ENCODE measurements around the gene DOCK6. TPM values are rescaled to one million over a fixed set of nuclear protein-coding genes. Genes with fewer than 3 reads are reported as not detected.

Gene DOCK6
- polyA plus RNA-seq, 1 donor (not counting 4 experiments of a cell fraction or from before 2014, with no cell fraction given): 9.1 TPM

DNA sequence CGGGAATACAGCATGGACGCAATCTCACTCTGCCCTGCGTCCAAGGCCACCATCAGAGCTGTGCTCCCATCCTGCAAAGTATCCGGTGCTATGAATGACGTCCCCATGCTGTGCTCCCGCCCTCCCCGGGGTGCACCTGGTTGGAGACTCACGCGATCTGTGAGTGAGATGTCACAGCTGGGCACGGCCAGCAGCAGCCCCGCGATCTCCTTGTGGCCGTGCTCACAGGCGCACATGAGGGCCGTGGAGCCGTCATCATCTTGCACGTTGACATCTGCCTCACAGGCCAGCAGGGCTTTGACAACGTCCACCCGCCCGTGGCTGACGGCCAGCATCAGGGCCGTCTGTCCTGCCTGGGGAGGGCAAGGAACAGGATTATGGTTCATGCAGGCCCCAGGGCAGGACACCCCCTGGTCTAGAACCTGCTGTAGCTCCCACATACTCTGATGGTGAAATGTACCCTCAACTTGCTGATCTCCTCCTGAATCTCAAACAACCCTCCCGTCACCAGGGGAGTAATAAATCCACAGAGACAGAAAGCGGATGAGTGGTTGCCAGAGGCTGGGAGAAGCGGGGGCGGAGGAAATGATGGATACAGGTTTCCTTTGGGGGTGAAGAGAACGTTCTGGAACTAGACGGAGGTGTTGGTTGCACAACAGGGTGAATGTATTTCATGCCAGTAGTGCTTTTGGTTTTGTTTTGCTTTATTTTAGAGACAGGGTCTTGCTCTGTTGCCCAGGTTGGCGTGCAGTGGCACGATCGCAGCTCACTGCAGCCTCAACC, 92.2 kb downstream of the DOCK6 start:
- no peaks in the 10 kb centered on the region for H4K20me1 ChIP-seq (ENCODE audit: control insufficient read depth, extremely low read depth, insufficient read depth, low read length)
- H3K4me2 ChIP-seq (ENCODE audit: control insufficient read depth, extremely low read depth, insufficient read depth, low read depth, low read length): no peak overlapping the region
- H3K79me2 ChIP-seq (ENCODE audit: control insufficient read depth, insufficient read depth, low read length): no peaks in the 10 kb centered on the region
- TF ChIP-seq, protein P1, sequence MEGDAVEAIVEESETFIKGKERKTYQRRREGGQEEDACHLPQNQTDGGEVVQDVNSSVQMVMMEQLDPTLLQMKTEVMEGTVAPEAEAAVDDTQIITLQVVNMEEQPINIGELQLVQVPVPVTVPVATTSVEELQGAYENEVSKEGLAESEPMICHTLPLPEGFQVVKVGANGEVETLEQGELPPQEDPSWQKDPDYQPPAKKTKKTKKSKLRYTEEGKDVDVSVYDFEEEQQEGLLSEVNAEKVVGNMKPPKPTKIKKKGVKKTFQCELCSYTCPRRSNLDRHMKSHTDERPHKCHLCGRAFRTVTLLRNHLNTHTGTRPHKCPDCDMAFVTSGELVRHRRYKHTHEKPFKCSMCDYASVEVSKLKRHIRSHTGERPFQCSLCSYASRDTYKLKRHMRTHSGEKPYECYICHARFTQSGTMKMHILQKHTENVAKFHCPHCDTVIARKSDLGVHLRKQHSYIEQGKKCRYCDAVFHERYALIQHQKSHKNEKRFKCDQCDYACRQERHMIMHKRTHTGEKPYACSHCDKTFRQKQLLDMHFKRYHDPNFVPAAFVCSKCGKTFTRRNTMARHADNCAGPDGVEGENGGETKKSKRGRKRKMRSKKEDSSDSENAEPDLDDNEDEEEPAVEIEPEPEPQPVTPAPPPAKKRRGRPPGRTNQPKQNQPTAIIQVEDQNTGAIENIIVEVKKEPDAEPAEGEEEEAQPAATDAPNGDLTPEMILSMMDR (optimal IDR thresholded peaks at IDR 0.05 in 1 of 3, IDR thresholded peaks at IDR 0.05 in 1 of 3, conservative IDR thresholded peaks at IDR 0.05 in 1 of 3; ENCODE audit: extremely low read depth in 1 of 3, insufficient read depth in 2 of 3, low read length in 3 of 3): no peak
- TF ChIP-seq EZH2 (IDR thresholded peaks at IDR 0.05; ENCODE audit: low read length): no peak
- DNase-seq (ENCODE audit: low read depth, low spot score): no peak
- H3K36me3 ChIP-seq (ENCODE audit: control insufficient read depth in 2 of 2, extremely low read depth in 1 of 2, insufficient read depth in 2 of 2, low read length in 2 of 2): no peaks in the 10 kb centered on the region
- dilution Hi-C loops (cut with MboI; ENCODE audit: extremely low pct_ligation_motif_present, low sequenced_read_pairs): no loop called here
- H3K9ac ChIP-seq (ENCODE audit: control insufficient read depth, extremely low read depth, insufficient read depth, low read length): no peak overlapping the region
- H3K4me1 ChIP-seq (ENCODE audit: control insufficient read depth, extremely low read depth, insufficient read depth, low read length): peaks cover 16% of the 10 kb centered on the region
- no peak overlapping the region for H3K27ac ChIP-seq (ENCODE audit: control insufficient read depth, insufficient read depth, low read length)
- H2AFZ ChIP-seq (ENCODE audit: control insufficient read depth, low read length): no peak overlapping the region
- H3K27me3 ChIP-seq (ENCODE audit: control insufficient read depth, extremely low read depth, insufficient read depth, low read length): no peaks in the 10 kb centered on the region
- no peak overlapping the region for H3K4me3 ChIP-seq (ENCODE audit: control insufficient read depth in 2 of 3, extremely low read depth in 1 of 3, insufficient read depth in 2 of 3, low read depth in 1 of 3, low read length in 3 of 3)
- H3K9me3 ChIP-seq (ENCODE audit: control insufficient read depth, low read depth, low read length): no peaks in the 10 kb centered on the region
- FAIRE-seq: no peak
- no peaks in the 10 kb centered on the region for H3K9me1 ChIP-seq (ENCODE audit: control insufficient read depth, extremely low read depth, insufficient read depth, low read length)

DNA sequence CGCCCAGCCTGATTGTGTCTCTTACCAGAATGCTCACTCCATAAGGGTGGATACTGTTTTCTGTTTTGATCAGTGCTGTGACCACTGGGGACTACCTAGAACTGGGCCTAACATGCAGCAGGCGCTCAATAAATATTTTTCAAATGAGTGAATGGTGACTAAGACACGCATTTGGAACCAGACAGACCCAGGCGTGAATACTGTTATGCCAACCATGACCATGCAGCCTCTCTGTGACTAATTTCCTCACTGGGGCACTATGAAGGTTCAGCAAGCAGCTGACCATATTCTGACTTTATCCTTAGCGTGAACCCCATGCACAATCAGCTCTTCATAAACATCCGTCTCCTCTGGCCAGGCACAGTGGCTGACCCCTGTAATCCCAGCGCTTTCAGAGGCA, 93.8 kb downstream of the DOCK6 start:
- Histone ChIP-seq H3K9me3 (ENCODE audit: control insufficient read depth, low read depth, low read length) (no peaks in the 10 kb centered on the region), H3K9ac (ENCODE audit: control insufficient read depth, extremely low read depth, insufficient read depth, low read length) (peak overlapping the region; percentile 22), H3K9me1 (ENCODE audit: control insufficient read depth, extremely low read depth, insufficient read depth, low read length) (no peaks in the 10 kb centered on the region), H3K79me2 (ENCODE audit: control insufficient read depth, insufficient read depth, low read length) (no peaks in the 10 kb centered on the region), H3K4me1 (ENCODE audit: control insufficient read depth, extremely low read depth, insufficient read depth, low read length) (peaks cover 16% of the 10 kb centered on the region), H3K27ac (ENCODE audit: control insufficient read depth, insufficient read depth, low read length) (peak overlapping the region; percentile 70), H2AFZ (ENCODE audit: control insufficient read depth, low read length) (no peak overlapping the region), H3K27me3 (ENCODE audit: control insufficient read depth, extremely low read depth, insufficient read depth, low read length) (no peaks in the 10 kb centered on the region), H3K4me3 (ENCODE audit: control insufficient read depth in 2 of 3, extremely low read depth in 1 of 3, insufficient read depth in 2 of 3, low read depth in 1 of 3, low read length in 3 of 3) (no peak overlapping the region), H3K36me3 (ENCODE audit: control insufficient read depth in 2 of 2, extremely low read depth in 1 of 2, insufficient read depth in 2 of 2, low read length in 2 of 2) (no peaks in the 10 kb centered on the region), H4K20me1 (ENCODE audit: control insufficient read depth, extremely low read depth, insufficient read depth, low read length) (no peaks in the 10 kb centered on the region), H3K4me2 (ENCODE audit: control insufficient read depth, extremely low read depth, insufficient read depth, low read depth, low read length) (peak overlapping the region; percentile 56)
- DNase-seq (ENCODE audit: low read depth, low spot score) (peak; percentile 60), FAIRE-seq (peak; percentile 100)
- TF ChIP-seq EZH2 (IDR thresholded peaks at IDR 0.05; ENCODE audit: low read length): no peak
- TF ChIP-seq, protein P1 (optimal IDR thresholded peaks at IDR 0.05 in 1 of 3, IDR thresholded peaks at IDR 0.05 in 1 of 3, conservative IDR thresholded peaks at IDR 0.05 in 1 of 3; ENCODE audit: extremely low read depth in 1 of 3, insufficient read depth in 2 of 3, low read length in 3 of 3): no peak
- dilution Hi-C loops (cut with MboI; ENCODE audit: extremely low pct_ligation_motif_present, low sequenced_read_pairs): no loop called here

Data from keratinocyte (primary cell).